ENCODE results near the gene EXOC3L1.

DNA sequence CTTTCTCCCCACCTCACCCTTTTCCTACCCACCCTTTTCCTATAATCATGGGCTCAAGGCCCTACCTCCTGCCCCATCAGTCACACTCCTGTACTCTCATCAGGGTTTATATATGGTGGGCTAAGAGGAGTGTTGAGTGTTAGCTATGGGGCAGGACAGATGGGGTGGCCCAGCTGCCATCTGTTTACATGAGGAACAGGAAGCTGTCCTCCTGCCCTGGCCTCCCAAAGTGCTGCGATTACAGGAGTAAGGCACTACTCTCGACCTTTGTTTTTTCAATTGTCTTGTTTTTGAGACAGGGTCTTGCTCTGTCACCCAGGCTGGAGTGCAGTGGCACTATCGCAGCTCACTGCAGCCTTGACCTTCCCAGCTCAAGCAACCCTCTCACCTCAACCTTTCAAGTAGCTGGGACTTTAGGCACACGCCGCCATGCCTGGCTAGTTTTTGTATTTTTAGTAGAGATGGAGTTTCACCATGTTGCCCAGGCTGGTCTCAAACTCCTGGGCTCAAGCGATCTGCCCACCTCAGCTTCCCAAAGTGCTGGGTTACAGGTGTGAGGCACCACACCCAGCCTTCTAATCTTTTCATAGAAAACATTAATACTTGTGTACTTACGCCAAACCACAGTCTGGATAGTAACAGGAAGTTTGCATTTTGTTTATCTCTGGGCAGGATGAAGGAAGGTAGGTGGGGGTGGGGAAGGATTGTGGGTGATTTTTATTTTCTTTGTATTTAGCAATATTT, 31.9 kb downstream of the EXOC3L1 start:
- TF ChIP-seq, protein P1, sequence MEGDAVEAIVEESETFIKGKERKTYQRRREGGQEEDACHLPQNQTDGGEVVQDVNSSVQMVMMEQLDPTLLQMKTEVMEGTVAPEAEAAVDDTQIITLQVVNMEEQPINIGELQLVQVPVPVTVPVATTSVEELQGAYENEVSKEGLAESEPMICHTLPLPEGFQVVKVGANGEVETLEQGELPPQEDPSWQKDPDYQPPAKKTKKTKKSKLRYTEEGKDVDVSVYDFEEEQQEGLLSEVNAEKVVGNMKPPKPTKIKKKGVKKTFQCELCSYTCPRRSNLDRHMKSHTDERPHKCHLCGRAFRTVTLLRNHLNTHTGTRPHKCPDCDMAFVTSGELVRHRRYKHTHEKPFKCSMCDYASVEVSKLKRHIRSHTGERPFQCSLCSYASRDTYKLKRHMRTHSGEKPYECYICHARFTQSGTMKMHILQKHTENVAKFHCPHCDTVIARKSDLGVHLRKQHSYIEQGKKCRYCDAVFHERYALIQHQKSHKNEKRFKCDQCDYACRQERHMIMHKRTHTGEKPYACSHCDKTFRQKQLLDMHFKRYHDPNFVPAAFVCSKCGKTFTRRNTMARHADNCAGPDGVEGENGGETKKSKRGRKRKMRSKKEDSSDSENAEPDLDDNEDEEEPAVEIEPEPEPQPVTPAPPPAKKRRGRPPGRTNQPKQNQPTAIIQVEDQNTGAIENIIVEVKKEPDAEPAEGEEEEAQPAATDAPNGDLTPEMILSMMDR (IDR thresholded peaks at IDR 0.05), result no peak
- no peak for TF ChIP-seq POLR2A (IDR thresholded peaks at IDR 0.05)
